Measurements from ENCODE around the gene INPP5A.
A peak's percentile ranks its signal among the peaks of the same experiment; 100 is the strongest.
"Not testable (repeated sequence)": the region's sequence is repeated elsewhere in the genome, so short reads cannot be mapped to it uniquely, and the experiment has no call there.

Gene INPP5A

GRCh38 chr10:132550366-132551092 is 12.9 kb downstream of the INPP5A start:
- DNase-seq = no peak

DNA sequence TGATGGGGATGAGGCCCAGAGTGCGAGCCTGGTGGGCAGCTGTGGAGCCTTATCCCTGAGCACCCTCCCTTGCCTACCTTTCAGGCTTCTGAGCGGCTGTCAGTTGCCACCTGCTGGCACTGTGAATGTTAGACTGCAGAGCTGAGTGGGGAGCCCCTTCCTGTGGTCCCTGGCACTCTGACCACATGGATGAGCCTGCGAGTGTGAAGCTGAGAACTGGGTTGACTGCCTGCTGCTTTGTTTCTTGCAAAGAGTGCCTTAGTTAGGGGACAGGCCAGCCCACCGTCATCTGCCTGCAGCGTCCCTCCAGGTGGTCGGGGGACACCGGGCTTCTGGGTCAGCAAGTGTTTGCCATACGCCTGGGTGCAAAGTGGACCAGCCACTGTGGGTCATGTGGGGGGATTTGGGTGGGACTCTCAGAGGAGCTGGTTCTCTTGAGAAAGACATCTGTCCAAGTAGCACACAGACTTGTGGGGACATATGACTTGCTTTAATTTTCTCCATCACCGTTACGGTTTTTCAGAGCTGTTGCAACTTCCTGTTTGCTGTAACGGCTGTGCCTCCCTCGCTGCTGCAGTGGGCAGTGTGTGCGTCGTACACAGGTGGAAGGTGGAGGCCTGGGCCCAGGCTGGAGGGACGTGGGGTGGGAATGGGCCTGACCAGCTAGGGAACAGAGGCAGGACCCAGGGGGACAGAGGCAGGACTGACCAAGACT is 13.7 kb downstream of the INPP5A start:
- DNase-seq = no peak

- no peak for DNase-seq
Observed at GRCh38 chr10:132551808-132552130, 14.2 kb downstream of the INPP5A start.

GRCh38 chr10:132552635-132553034 is 15.0 kb downstream of the INPP5A start:
- not testable (repeated sequence) for DNase-seq

DNA sequence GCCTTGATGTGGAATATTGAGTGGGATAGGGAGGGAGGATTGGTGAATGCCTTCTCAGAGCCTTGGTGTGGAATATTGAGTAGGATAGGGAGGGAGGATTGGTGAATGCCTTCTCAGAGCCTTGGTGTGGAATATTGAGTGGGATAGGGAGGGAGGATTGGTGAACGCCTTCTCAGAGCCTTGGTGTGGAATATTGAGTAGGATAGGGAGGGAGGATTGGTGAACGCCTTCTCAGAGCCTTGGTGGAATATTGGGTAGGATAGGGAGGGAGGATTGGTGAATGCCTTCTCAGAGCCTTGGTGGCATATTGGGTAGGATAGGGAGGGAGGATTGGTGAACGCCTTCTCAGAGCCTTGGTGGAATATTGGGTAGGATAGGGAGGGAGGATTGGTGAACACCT is 16.0 kb downstream of the INPP5A start:
- DNase-seq = not testable (repeated sequence)

- no peak for DNase-seq
Observed at GRCh38 chr10:132554053-132554990, 16.7 kb downstream of the INPP5A start.

DNA sequence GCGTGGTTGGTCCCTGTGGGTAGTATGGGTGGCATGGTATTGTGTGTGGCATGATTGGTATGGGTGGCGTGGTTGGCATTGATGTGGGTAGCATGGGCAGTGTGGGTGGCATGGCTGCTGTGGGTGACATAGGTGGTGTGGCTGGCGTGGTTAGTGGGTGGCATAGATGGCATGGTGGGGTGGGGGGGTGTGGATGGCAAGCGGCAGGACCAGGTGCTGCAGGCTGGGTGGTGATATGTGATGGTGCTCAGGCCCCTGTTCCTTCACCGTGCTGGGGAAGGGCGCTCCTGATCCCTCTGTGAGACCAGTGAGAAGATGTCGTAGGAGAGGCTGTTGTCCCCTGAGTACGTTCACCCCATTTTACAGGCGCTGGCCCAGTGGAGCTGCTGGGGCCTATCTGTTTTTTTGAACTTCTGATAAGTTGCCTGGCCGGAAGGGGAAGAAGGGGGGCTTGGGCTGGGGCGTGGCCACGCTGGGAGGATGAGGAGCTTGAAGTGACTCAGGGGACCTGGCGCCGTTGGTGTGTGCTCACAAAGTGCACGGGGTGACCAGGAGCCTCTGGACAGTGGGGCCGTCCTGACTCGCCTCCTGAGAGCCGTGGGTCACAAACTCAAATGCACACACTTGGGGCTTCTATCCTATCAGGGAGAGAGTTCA is 17.5 kb downstream of the INPP5A start:
- peak; percentile 39 for DNase-seq

- no peak for DNase-seq
Observed at GRCh38 chr10:132555648-132556575, 18.3 kb downstream of the INPP5A start.

GRCh38 chr10:132556994-132557441 is 19.4 kb downstream of the INPP5A start:
- no peak for DNase-seq

DNA sequence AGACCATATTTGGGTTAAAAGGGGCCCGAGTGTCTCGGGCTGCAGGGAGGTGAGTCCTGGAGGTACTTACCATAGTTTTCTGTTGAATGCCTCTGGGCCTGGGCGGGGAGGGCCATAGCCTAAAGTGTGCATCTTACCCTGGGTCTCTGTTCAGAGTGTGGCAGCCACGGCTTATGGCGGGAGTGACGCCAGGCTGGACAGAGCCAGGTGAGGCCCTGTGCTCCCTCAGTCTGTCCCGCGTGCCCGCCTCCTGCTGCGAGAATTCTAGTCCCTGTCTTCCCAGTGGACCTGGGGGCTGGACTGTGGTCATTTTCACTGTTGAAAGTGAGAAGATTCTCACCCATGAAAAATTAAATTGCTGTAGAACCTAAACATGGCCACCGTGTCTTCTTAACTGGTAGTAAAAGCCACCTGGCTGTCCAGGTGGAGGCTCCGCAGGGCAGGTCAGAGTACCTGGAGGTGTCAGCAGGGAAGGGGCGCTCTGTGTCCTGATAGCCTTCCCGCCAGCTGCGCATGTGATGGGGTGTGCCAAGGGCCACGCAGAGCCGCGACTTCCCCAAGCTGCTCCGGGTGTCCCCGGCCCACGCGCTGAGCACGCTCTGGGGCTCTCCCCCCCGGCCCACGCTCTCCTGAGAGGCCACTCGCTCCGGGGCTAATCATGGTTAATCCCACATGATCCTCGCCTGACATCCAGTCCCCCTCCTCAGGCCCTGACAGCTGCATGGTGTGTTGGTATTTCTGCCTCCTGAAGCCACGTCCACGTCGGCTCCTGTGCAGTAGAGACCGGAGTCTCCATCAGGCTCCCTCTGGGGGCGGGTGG is 20.3 kb downstream of the INPP5A start:
- DNase-seq = no peak

- no peak for DNase-seq
Observed at GRCh38 chr10:132558516-132559413, 21.2 kb downstream of the INPP5A start.

DNA sequence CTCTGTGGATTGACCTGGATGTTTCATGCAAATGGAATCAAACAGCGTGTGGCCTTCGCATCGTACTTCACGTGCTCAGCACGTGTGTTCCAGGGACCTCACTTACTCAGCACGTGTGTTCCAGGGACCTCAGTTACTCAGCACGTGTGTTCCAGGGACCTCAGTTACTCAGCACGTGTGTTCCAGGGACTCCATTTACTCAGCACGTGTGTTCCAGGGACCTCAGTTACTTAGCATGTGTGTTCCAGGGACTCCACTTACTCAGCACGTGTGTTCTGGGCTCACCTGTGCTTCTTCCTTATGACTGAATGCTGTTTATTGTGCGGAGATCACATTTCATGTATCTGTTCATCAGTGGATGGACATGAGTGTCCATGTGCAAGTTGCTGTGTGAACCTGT is 22.0 kb downstream of the INPP5A start:
- no peak for DNase-seq

DNA sequence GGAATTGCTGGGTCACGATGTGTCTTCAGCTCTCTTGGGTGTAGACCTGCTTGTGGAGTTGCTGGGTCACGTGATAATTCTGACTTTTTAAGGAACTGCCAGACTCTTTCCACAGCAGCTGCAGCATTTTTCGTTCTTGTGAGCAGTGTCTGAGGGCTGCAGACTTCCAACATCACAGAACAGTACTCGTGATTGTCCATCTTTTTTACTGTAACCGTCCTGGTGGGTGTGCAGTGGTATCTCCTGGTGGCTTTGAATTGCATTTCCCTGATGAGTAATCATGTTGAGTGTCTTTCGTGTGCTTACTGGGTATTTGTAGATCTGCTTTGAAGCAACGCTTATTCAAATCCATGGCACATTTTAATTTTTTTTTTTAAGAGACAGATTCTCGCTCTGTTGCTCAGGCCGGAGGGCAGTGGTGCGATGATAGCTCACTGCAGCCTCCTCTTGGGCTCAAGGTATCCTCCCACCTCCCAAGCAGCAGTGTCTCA is 22.7 kb downstream of the INPP5A start:
- no peak for DNase-seq

DNA sequence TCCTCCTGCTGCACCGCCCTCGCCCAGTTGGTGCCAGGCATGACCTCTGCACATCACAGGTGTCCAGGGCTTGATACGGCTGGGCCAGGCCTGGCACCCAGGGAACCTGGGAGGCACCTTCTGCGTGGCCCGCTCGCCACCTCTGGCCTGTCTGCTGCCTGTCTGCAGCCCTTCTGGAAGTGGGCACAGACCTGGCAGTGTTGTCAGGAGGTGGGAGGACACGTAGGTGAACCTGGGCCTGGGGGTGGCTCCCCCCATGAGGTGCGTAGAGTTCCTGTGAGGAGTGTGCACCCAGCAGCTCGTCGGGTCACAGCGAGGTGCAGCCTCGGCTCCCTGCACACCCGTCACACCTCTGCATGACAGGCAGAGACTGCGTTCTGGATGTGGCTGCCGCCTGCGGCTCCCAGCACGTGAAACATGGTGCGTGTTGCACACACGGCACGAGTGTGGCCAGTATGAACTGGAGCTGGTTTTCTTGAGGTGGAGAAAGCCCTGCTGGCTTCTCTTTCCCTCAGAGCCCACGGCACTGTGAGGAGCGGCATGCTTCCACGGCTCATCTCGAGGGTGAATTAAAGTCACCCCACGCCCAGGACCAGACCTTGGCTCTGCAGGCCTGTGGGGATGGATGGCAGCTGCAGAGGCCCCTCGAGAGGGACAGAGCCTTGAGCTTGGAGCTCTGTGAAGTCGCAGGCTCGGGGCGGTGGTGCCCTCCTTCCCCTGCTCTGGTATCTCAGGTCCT is 24.8 kb downstream of the INPP5A start:
- no peak for DNase-seq

GRCh38 chr10:132562916-132563456 is 25.4 kb downstream of the INPP5A start:
- DNase-seq = no peak

GRCh38 chr10:132563485-132564248 is 26.1 kb downstream of the INPP5A start:
- DNase-seq = no peak

GRCh38 chr10:132564249-132564605 is 26.6 kb downstream of the INPP5A start:
- no peak for DNase-seq

DNA sequence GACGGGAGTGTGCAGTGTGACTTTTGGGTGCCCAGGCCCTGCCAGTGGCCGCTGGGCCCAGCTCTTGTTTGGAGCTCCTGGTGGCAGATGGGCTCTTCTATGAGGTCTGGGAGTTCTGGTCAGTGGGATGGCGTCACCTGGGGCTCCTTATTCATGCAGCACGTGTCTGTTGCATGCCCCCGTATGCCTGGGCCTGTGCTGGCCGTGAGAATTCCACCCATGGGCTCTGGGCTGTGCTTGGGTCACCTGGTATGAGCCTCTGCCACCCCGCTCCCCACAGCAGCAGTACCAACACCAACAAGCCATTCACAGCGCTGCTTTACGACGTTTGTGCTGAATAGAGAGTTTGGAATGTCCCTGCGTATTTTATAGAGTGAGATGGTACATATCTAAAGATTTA is 27.1 kb downstream of the INPP5A start:
- no peak for DNase-seq

Data from stimulated activated CD4-positive, alpha-beta T cell treated with anti-CD3 and anti-CD28 coated beads, Interleukin-1b, Interleukin-23, amount 100 ng/mL, for 48 hours (primary cell).